GM12891 (cell line): Measurements from ENCODE around the gene KPTN.

Source experiments
- PAX5 ChIP-seq: IDR thresholded peaks from 2 replicates; pipeline ENCODE4 v1.6.1; 2011; ENCODE audit warnings: low read length, moderate library complexity, mild to moderate bottlenecking; ENCODE audit not compliant: insufficient read depth, severe bottlenecking
- POLR2A ChIP-seq: IDR thresholded peaks from 2 replicates; pipeline ENCODE4 v1.6.1; 2011; ENCODE audit warnings: low read depth, low read length, control low read depth
- POLR2AphosphoS5 ChIP-seq: IDR thresholded peaks from 2 replicates; pipeline ENCODE4 v1.6.1; 2011; ENCODE audit warnings: low read depth, low read length, control low read depth
- SPI1 ChIP-seq: IDR thresholded peaks from 2 replicates; pipeline ENCODE4 v1.6.1; 2011; ENCODE audit warnings: low read depth, low read length, control low read depth
- TAF1 ChIP-seq: IDR thresholded peaks from 2 replicates; pipeline ENCODE4 v1.6.1; 2011; ENCODE audit warnings: low read depth, low read length, control low read depth

GRCh38 chr19:47433121-47433520 lies 50.9 kb downstream of the KPTN start:
- TF ChIP-seq POLR2AphosphoS5, result no peak
- TF ChIP-seq POLR2A, result no peak
- no peak for TF ChIP-seq TAF1
- no peak for TF ChIP-seq PAX5
- TF ChIP-seq SPI1, result peak; percentile 49
